SIG-M5 treated with dmso at 0.1 percent for 504 hours (cell line): ENCODE measurements around the gene IL22.

Source experiments
- DNase-seq: peaks from one replicate; lab custom pipeline; 2025; ENCODE audit not compliant: unreplicated experiment; lab: John Stamatoyannopoulos, UW

IL22 gene

DNA sequence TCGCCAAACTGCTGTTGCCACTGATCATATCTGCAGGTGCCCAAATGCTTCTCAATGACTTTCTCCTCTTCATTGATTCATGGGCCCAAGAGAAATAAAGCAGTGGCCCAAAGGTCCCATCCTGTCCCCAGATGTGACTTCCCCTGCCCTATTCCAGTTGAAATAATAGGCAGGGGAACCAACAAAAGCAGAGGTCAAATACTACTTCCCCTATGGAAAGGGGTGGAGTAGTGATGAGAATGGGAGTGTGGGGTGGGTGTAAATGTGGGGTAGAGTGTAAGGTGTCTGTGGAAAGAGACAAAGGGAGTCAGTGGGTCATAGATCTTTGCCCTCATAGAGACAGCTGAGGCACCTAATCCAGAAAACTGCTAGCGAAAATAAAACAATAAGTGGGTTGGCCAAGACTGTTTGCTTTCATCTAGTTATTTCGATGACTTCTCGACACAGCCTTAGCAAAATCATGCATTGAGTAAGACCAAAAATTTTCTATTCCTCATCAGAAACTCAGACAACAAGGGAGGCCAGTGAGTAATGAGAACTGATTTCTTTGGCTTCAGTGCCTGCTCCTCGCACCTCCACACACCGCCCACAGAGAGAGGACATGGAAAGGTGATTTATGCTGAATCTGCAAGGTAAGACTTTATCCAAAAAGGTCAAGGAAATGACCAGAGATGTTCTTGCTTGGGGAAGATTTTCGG lies 10.9 kb upstream of the IL22 start:
- DNase-seq, result no peak

DNA sequence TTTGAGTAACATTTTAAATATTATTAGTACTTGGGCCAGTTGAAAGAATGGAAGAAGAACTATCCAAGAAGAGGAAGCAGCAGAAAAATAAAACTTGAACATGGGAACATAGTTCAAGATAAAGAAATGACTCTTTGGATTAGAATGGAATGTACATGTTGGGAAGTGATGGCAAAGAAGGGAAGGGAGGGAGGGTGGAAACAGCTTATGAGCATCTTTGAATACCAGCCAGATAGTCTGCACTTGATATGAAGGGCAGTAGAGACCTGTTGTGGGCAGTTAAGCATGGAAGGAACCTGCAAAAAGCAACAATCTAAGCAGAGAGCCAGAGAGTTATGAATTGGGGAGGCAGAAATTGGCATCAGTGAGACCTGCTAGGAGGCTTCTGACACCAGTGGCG lies 10.0 kb upstream of the IL22 start:
- DNase-seq, result no peak

DNA sequence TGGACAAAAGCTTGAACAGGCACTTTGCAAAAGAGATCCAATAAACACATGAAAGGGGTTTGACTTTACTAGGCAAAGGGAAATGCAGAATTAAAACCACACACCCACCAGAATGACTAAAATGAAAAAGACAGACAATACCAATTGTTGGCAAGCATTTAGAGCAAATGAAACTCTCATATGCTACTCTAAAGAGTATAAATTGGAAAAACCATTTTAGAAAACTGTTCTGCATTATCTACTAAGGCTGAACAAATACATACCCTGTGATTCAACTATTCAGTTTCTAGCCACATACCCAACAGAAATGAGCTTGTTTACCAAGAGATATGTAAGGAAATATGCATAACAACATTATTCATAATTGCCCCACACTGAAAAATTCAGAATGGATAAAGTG lies 8.5 kb upstream of the IL22 start:
- no peak for DNase-seq

DNA sequence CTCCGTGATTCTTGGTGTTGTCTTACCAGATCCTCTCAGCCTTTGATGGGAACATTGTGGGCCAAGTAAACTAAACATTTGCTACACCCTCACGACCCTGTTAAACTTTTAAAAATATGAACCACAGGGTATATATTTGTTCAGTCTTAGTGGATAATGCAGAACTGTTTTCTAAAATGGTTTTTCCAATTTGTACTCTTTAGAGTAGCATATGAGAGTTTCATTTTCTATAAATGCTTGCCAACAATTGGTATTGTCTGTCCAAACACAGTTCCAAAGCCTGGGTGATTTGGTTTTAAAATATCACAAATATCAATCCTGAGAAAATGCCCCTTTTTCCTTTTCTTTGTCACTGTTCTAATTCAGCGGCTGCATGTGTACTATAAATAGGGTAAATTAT lies 6.7 kb upstream of the IL22 start:
- DNase-seq, result no peak

DNA sequence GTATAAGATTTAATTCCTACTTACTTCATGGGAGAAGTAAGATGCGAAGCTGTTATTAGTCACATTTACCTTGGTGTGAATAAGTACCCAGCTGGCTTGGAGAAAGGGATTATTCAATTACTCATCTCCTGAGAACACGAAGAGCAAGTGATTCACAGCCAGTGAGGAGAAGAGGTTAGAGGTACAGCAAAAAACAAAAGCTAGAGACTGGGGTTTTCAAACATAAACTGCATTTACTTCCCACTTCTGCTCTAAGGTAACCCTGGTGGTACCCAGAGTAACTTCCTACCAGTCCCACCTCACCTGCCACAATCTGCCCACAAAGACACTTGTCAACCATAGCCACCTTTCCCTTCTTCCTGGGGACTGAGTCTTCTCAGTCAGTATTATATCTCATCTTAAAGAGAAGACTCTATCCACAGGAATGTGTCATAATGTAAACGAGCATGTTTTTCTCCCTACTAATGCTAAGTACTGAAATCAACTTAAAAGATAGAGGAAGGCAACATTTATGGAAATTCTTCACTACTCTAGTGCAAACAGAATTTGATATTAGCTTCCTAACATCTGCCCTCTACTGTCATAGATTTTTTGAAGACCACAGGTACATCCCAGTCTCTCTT lies 6.0 kb upstream of the IL22 start:
- no peak for DNase-seq

DNA sequence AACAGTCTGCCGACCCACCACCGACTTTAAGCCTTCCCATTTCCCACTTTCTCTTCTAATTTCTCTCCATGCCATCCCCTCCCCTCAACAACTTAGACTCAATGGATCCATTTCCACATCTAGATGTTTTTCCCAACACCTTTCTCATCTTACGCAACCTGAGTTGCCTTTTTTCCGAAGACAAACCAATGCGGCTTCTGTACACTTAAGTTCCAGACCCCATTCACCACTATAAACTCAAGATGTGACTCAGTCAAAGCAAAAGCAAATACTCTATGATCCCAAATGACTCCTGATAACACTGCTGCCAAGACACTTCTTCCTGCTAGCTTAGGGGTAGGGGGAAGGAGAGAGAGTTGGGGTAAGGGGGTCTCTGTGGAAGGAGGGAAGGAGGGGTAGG lies 1.3 kb downstream of the IL22 start:
- DNase-seq, result no peak

DNA sequence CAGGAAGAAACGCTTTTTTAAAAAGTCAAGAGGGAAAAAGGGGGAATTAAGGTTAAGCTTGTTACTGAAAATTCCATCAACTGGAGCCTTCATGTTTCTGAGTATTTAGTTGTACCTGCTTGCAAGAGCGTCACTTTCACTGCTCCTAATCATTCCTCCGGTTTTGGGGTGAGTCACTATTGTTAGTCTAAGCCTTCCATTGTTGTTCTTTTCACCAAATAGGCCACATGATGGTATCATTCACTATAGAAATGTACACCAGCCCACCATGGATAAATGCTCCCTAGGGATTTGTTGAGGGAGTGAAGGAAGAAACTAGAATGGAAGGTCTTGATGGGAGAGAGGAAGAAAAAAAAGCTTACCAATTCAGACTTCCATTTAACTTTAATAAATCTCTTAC lies 3.0 kb downstream of the IL22 start:
- DNase-seq, result no peak

DNA sequence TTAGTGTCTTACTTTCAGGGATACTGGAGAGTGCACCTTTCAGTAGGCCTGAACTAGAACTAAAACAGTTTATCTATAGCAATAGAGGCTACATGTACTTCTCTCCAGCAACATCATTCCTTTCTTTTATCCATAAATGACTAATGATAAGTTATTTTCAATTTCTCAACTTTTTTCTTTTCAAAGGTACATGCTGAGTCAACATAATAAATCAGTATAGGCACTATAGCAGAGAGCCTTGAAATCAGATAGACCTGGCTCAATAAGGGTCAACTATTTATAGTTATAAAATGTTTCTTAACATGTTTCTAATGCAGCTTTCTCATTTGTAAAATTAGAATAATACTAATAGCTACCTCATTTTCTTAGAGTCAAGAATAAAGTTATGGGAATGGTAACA lies 5.6 kb downstream of the IL22 start:
- DNase-seq, result no peak

DNA sequence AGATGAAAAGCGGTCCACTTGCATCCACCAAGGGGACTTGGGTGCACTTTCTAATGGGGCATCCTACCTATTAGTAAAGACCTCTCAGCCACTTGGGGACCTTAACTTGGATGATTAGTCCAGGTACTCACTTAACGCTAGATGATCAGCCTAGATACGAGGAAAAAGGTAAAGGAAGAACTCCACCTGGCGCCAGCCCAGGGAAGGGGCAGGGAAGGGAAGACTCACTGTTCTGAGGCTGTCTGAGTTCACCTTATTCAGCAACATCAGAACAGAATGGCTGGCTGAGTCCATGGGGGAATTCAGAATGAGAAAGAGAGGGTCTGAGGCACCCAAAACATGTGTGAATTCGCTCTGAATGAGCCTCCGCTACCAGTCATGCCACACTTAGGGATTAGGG lies 7.1 kb downstream of the IL22 start:
- DNase-seq, result no peak

DNA sequence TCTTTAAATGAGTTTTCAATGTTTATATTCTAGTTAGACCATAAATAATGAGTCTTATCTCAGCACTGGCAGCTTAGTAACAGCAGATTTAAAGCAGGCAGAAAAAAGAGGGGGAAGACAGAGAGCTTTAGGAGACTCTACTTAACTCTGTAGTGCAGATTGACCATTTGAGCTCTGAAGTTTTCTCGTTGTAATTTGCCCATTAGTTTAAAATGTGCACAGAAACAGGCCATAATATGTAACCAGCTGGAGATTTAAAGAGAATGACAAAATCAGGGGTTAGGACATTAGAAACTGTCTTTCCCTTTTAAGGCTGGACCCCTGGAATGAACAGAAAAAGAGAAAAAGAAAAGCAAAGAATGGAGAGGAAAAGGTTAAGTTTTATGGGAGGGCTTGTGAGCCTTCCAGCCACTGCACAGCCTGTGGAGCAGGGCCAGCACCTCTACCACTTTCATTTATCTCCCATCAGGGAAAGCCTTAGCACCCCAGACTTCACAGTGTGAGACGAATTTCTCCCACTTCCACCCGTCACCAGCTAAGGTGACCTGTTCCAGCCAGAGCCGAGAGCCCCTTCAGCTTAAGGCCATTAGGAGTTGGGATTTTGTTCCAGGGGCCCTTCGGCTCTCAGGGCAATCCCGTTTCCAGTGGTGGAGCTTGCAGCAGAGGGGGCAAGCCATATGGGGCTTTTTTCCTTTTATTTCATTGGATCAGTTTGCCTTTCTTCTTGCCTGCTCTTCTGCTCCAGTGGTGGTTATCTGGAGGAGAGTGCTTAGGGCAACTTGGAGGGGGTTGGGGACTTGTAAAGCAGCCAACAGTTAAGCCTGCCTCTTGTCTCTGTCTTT lies 8.0 kb downstream of the IL22 start:
- no peak for DNase-seq

DNA sequence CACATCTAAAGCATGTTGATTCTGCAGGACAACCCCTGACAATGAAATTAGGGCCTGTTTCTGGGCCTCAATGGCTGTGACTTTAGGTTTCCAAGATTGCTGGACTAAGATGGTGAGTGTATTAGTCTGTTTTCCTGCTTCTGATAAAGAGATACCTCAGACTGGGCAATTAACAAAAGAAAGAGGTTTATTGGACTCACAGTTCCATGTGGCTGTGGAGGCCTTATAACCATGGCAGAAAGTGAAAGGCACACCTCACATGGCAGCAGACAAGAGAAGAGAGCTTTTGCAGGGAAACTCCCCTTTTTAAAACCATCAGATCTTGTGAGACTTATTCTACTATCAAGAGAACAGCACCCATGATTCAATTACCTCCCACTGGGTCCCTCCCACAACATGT lies 10.6 kb downstream of the IL22 start:
- DNase-seq, result no peak

DNA sequence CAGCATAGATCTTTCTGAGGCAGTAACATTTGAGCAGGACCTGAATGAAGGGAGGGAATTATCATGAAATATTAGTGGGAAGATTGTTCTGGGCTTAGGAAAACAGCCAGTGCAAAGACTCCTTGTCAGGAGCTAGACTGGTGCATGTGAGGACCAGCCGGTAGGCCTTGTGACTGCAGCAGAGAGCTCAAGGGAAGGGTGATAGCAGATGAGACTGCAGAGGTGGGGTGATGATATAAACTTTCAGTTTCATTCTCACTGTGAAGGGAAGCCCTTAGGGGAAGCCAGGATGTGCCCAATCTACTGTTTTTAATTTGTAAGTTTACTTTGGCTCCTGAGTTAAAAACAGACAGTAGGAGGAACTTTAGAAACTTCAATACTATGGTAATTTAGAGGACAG lies 12.4 kb downstream of the IL22 start:
- DNase-seq, result peak; percentile 63

DNA sequence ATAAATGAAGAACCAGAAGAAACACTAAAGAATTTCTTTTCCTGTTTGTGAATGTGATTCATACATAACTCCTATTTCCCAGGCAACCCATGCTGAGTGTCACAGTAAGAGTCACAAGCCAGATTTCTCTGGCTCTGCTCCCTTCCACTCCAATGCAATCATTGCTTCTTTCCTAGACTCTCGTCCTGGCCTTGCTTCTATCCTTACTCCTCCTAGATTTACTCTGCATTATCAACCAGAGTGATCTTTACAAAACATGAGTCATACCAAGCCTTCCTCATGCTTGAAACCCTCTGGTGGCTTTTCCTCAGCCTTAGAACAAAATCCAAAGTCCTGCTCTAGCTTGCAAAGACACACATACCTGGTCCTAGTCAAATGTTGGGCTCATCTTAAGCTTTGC lies 13.3 kb downstream of the IL22 start:
- DNase-seq, result peak; percentile 53

DNA sequence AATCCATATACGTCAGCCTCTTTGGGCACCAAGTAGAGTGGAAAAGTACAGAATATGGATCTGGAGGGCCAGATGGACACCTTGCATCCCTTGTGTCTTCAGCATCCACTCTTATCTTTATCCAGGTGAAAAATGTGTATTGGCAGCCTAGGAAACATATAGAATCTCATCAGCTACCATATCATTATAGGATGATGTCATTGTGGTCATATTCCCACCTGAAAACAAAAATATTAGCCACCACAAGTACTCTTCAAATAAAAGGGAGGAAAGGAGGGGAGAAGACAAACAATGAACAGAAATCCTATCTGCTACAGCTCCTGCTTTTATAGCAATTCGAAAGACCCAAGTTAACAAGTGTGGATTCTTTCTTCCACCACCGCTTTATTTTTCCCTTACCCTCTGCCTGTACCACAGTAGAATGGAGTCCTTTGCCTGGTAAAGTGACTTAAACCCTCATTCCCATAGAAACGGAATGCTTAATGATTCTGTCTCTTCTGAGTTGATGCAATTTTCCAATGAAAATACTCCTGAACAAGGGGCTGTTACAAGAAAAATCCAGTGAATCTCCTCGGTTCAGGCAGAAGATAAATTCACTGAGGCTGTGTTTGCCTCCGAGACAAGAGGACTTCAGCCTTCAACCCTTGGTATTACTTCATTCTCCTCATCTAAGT lies 14.0 kb downstream of the IL22 start:
- no peak for DNase-seq

DNA sequence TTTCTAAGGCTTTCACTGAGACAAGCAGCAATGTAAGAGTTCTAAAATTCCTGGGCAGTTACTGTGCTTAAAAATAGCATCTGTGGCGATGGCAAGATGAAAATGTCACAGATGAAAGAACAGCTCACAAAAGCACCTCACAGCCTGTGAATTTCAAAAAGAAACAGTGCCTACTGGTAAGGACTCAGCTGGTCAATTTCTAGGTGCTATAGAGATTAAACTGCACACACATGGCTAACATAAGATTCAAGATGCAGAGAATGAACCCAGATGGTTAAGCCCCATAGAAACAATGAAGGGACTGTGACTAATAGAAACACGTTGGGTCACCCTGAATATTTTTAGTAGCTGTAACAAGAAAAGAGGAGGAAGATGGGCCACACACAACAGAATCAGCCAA lies 15.8 kb downstream of the IL22 start:
- DNase-seq, result no peak

DNA sequence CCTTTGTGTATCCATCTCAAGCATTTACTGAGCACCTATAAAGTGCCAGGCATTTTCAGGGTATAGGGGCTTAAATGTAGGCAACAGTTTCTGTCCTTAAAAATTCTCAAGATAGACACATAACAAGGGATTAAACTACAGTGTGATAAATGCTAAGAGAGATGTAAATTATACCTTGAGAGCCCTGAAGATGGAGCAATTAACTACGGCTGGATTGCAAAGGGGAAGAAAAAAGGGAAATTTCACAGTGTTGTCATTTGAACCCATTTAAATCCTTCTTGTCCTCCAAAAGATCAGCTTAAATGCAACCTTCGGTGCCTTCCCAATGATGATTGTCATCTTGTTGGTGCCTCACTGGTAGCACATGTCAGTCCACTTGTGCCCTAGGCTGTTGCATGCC lies 16.3 kb downstream of the IL22 start:
- DNase-seq, result peak; percentile 47

DNA sequence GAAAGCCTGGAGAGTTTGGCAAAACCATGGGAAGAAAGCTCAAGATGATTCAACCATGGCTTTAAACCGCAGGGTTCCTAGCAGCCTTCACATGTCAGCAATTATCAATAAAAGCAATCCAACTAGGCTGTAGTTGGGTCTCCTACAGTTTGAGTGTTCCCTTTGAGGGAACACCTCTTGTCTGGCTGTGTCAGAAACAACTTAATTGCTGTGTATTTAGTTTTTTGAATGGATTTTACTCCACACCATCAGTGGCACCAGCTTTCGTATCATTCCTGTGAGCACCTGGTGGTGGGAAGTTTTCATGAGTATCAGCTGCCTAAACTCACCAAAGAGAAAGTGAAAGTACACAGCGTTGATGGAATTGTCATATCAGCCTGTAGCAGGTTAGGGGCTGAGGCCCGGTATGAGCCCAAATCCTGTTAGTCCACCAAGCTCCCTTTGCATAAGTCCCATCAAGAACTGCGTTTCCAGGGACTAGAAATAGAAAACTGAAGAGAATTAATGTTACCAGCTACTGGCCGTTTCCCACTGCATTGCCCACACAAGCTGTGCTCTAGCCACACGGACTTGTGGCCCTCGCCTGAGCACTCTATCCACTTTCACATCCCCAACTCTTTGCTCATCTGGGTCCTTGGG lies 16.9 kb downstream of the IL22 start:
- DNase-seq, result peak; percentile 44

DNA sequence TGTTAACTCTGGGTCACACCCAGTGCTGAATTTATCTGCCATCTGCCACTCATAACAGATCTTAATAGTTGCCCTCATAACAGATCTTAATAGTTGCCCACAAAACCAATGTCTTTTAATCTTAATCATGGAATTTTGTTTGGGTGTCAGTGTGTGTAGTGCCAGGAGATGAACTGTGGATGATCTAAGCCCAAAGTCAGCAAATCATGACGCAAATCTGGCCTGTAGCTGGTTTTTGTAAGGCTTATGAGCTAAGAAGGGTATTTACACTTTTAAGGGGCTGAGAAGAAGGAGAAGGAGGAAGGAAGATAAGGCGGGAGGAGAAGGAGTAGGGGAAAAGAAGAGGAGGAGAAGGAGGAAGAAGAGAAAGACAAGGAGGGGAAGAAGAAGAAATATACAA lies 17.8 kb downstream of the IL22 start:
- no peak for DNase-seq

DNA sequence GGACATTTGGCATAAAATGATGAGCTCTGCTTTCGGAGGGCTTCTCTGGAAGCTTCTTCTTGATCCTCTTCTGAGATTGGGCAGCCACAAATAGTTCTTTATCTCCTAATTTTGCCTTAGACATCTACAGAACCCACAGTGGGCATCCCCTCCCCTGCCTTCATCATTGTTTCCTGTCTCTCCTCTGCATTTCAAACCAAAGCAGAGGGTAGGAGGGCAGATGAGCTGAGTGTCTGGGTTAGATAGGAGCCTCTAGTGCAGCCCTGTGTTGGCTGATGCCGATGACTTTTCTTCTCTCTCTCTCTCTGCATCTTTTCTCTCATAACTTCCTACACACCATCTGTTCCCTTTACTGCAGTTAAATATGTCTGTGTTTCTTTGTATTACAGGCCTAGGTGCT lies 19.3 kb downstream of the IL22 start:
- no peak for DNase-seq

DNA sequence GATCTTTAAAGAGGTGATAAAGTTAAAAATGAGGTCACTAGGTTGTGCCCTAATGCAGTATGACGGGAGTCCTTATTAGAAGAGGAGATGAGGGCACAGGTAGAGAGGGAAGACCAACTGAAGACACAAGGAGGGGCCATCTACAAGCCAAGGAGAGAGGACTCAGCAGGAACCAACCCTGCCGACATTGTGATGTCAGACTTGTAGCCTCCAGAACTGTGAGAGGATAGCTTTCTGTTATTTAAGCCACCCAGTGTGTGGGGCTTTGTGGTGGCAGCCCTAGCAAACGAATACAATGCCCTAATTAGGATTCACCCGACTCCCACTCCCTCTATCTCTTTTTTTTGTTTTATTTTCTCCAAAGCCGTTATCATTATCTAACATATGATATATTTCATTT lies 19.9 kb downstream of the IL22 start:
- no peak for DNase-seq

DNA sequence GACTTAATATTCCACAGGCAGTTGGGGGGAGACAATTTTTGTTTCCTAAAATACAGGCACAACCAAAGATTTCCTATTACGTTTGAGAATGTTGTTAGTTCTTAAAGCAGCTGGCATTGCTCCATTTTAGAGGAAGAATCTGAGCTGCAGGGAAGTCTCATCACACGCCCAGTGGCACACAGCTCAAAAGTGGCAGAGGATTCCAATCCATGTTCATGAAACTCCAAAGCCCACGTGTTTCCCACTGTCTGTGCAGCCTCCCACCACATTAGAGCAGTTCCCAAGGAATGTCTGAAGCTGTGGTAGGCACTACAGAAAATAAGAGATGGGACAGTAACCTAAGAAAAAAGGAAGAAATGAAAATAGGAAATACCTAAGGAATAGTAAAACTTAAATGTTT lies 21.7 kb downstream of the IL22 start:
- DNase-seq, result no peak
